DMS153 treated with DMSO at 0.1 percent for 48 hours (cell line): ENCODE data around the gene UPK1A.

Source experiments
- DNase-seq: peaks from one replicate; lab custom pipeline; 2025; ENCODE audit not compliant: unreplicated experiment; lab: John Stamatoyannopoulos, UW

The UPK1A gene

GRCh38 chr19:35666251-35666913 is at the start of gene UPK1A:
Gene UPK1A, plus strand, starts transcription at chr19:35666517. Its CDS starts 296 bp downstream, at chr19:35666813.
- DNase-seq: no peak

GRCh38 chr19:35618857-35619256 is 47.5 kb upstream of the UPK1A start:
- no peak for DNase-seq

- DNase-seq: no peak
These were observed 46.9 kb upstream of the UPK1A start for GRCh38 chr19:35619290-35619923.

GRCh38 chr19:35620001-35620400 is 46.3 kb upstream of the UPK1A start:
- no peak for DNase-seq

GRCh38 chr19:35621708-35622107 is 44.6 kb upstream of the UPK1A start:
- DNase-seq: no peak

- no peak for DNase-seq
These were observed 43.6 kb upstream of the UPK1A start for GRCh38 chr19:35622750-35623149.

GRCh38 chr19:35623327-35624010 is 42.8 kb upstream of the UPK1A start:
- DNase-seq: no peak

- no peak for DNase-seq
These were observed 38.1 kb upstream of the UPK1A start for GRCh38 chr19:35628264-35628564.

GRCh38 chr19:35628565-35629331 is 37.6 kb upstream of the UPK1A start, which contains the start of gene RBM42:
Gene RBM42, plus strand, starts transcription at chr19:35629036. Its CDS starts 118 bp downstream, at chr19:35629154.
- DNase-seq: peak; percentile 92

- no peak for DNase-seq
These were observed 37.0 kb upstream of the UPK1A start for GRCh38 chr19:35629332-35629633.

- no peak for DNase-seq
These were observed 32.4 kb upstream of the UPK1A start for GRCh38 chr19:35633727-35634440.

GRCh38 chr19:35636651-35637050 is 29.7 kb upstream of the UPK1A start:
- DNase-seq: no peak

- DNase-seq: no peak
These were observed 29.2 kb upstream of the UPK1A start for GRCh38 chr19:35637165-35637564.

GRCh38 chr19:35639321-35639639 is 27.0 kb upstream of the UPK1A start:
- no peak for DNase-seq

GRCh38 chr19:35639863-35640262 is 26.5 kb upstream of the UPK1A start:
- no peak for DNase-seq

- no peak for DNase-seq
These were observed 24.7 kb upstream of the UPK1A start, which contains the start of gene ETV2 for GRCh38 chr19:35641515-35642151. Gene ETV2, plus strand, starts transcription at chr19:35641745. Its CDS starts 716 bp downstream, at chr19:35642461.

GRCh38 chr19:35642312-35642711 is 24.0 kb upstream of the UPK1A start:
- no peak for DNase-seq

GRCh38 chr19:35642798-35643254 is 23.5 kb upstream of the UPK1A start:
- DNase-seq: no peak

GRCh38 chr19:35643255-35644205 is 22.8 kb upstream of the UPK1A start:
- peak; percentile 66 for DNase-seq
